ENCODE data around the gene RIPOR3.
"Not testable (repeated sequence)": the region's sequence is repeated elsewhere in the genome, so short reads cannot be mapped to it uniquely, and the experiment has no call there.

RIPOR3 gene

GRCh38 chr20:50541606-50542041, 149.7 kb downstream of the RIPOR3 start:
- peak in 1 of 2 donors; percentile 36 for DNase-seq

GRCh38 chr20:50540620-50541605, 150.4 kb downstream of the RIPOR3 start:
- no peak for DNase-seq

GRCh38 chr20:50539798-50540197, 151.5 kb downstream of the RIPOR3 start:
- DNase-seq = not testable (repeated sequence)

GRCh38 chr20:50538276-50538675, 153.1 kb downstream of the RIPOR3 start:
- DNase-seq = no peak

GRCh38 chr20:50537546-50538201, 153.7 kb downstream of the RIPOR3 start:
- DNase-seq = no peak

- DNase-seq = no peak
Measured at GRCh38 chr20:50536333-50536732, 155.0 kb downstream of the RIPOR3 start.

All from CD4-positive, alpha-beta T cell treated with Interferon alpha-2 for 1 hour (primary cell).